ENCODE measurements around the gene UNC45A.

The UNC45A gene

GRCh38 chr15:90991587-90992285 is 56.7 kb downstream of the UNC45A start:
- Histone ChIP-seq H3K4me1 (peaks cover 0 to 12% (median 4%) of the 10 kb centered on the region in 4 donors), H3K4me3 (no peak overlapping the region), H3K36me3 (no peaks in the 10 kb centered on the region), H3K9me3 (no peaks in the 10 kb centered on the region), H3K27me3 (no peaks in the 10 kb centered on the region), H3K27ac (no peak overlapping the region)
- no peak for DNase-seq
- TF ChIP-seq, protein P1, sequence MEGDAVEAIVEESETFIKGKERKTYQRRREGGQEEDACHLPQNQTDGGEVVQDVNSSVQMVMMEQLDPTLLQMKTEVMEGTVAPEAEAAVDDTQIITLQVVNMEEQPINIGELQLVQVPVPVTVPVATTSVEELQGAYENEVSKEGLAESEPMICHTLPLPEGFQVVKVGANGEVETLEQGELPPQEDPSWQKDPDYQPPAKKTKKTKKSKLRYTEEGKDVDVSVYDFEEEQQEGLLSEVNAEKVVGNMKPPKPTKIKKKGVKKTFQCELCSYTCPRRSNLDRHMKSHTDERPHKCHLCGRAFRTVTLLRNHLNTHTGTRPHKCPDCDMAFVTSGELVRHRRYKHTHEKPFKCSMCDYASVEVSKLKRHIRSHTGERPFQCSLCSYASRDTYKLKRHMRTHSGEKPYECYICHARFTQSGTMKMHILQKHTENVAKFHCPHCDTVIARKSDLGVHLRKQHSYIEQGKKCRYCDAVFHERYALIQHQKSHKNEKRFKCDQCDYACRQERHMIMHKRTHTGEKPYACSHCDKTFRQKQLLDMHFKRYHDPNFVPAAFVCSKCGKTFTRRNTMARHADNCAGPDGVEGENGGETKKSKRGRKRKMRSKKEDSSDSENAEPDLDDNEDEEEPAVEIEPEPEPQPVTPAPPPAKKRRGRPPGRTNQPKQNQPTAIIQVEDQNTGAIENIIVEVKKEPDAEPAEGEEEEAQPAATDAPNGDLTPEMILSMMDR (IDR thresholded peaks at IDR 0.05): no peak
- intact Hi-C loops (cut with DNase I; ENCODE audit: low total_unique reads): loop anchor here (5.0 kb wide), 1 partner anchor 34 kb away; no protein-coding TSS in a partner anchor

DNA sequence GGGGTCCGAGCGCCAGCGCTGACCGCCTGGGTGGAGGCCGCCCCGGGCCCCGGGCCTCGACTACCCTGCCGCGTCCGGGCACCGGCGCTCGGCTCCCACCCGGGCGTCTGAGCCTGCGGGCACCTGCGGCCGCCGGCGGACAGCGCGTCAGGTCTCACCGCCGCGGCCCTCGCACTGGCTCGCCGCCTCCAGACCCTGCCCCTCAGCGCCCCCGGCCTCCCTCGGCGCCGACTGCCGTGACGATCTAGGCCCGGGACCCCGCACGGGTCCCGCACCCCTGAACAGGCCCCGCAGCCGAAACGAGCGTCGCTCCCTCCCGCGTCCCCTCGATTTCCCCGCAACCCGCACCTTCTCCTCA is 59.0 kb downstream of the UNC45A start:
- H3K4me3 ChIP-seq: peak overlapping the region; percentile 76 to 88
- peak in 1 of 2 donors; percentile 65 for DNase-seq

DNA sequence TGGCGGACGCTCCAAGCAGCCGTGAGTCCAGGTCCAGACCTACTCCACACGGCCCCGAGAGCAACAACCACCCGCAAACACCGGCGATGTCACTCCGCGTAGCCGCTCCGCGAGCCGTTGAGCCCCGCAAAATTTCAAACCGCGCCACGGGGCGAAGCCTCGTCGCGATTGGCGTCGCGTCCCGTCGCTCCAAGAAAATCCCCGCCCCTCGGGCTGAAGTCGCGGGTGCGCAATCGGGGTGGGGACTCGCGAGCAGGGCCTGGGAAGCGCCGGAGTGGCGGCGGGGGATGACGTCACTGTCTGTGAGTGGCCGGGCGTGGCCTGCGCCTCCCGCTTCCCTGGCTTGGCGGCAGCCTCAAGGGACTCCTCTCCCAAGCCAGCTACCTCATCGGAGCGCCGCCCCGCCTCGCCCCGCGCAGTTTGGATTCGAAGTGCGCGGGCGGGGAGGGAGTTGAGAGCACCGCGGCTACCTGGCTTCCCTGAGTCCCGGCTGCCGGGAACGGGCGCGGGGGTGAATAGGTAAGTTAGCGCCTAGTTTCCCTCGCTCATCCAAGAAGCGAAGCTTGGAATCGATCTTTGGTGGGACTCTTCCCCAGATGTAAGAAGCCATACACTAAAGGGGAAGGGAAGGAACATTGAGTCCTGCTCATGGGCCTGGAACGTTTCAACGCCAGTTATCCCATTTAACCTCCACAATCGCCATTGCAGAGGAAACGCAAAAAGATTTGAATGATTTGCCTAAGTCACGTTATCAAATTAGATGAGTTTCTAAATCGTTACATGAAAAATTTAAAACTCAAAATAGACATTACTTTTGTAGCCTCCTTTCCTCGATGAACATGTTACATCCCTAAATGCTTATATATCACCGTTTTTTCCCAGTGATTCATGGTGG is 59.6 kb downstream of the UNC45A start, which contains the start of gene PRC1:
TSS of gene PRC1 (minus strand) at position 119 of the 895 bp plus-strand sequence. CDS start at position 1, 118 bp downstream.
- Histone ChIP-seq H3K9me3 (no peaks in the 10 kb centered on the region), H3K27ac (peak within 1 kb of the TSS; percentile 84 to 85), H3K36me3 (peaks cover 7 to 21% (median 8%) of the 10 kb centered on the region in 3 donors), H3K4me1 (peaks cover 0 to 12% (median 4%) of the 10 kb centered on the region in 4 donors), H3K4me3 (peak within 1 kb of the TSS; percentile 76 to 88), H3K27me3 (no peaks in the 10 kb centered on the region)
- intact Hi-C loops (cut with DNase I; ENCODE audit: low total_unique reads): loop anchor here (5.0 kb wide), 1 partner anchor 37 kb away; no protein-coding TSS in a partner anchor
- TF ChIP-seq, protein P1 (IDR thresholded peaks at IDR 0.05): no peak
- DNase-seq: peak; percentile 98 to 99

More for the DNA sequence above, 59.0 kb downstream of the UNC45A start:
- TF ChIP-seq, protein P1 (IDR thresholded peaks at IDR 0.05): no peak
- intact Hi-C loops (cut with DNase I; ENCODE audit: low total_unique reads): loop anchor here (5.0 kb wide), 1 partner anchor 37 kb away; no protein-coding TSS in a partner anchor
- no peaks in the 10 kb centered on the region for H3K9me3 ChIP-seq
- peaks cover 2 to 15% (median 3%) of the 10 kb centered on the region in 3 donors for H3K36me3 ChIP-seq
- no peaks in the 10 kb centered on the region for H3K27me3 ChIP-seq
- peaks cover 0 to 12% (median 4%) of the 10 kb centered on the region in 4 donors for H3K4me1 ChIP-seq
- H3K27ac ChIP-seq: peak overlapping the region; percentile 84 to 85

DNA sequence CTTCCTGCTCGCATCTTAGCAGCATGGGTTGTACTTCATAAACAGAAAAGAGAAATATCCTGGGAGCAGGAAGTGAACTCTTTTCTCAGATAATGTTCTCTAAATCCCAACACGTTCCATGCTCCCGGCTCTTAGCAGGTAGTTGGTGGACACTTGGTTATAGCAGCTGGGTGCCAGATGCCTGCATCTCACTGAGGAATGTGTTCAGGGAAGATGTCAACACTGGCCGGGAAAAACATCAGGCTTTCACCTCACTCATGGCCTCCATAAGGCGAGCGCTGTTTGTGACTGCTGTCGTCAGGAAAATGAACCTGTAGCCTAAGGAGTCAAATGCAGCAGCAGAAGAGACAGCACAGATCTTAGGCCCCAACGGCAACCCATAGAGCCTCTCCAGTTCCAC is 63.7 kb downstream of the UNC45A start:
- intact Hi-C loops (cut with DNase I; ENCODE audit: low total_unique reads): no loop called here
- Histone ChIP-seq H3K27me3 (no peaks in the 10 kb centered on the region), H3K36me3 (peaks cover 45 to 62% (median 47%) of the 10 kb centered on the region in 3 donors), H3K27ac (no peak overlapping the region), H3K4me1 (peaks cover 0 to 4% (median under 1%) of the 10 kb centered on the region in 4 donors), H3K9me3 (no peaks in the 10 kb centered on the region), H3K4me3 (no peak overlapping the region)
- TF ChIP-seq, protein P1 (IDR thresholded peaks at IDR 0.05): no peak
- DNase-seq: no peak

DNA sequence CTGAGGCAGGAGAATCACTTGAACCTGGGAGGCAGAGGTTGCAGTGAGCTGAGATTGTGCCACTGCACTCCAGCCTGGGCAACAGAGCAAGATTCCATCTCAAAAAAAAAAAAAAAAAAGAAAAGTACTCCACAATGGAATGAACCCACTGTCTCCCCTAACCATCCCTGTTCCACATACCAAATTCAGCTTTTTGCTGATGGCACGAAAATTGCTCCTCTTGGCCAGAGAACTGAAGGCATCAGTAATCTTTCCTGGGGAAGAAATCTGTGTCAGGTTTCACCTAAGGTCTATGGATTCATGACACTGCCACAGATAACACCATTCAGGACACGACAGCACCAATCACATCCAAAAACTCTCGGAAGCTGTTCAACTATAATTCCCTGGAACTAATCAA is 66.1 kb downstream of the UNC45A start:
- Histone ChIP-seq H3K36me3 (peaks cover 63 to 87% (median 71%) of the 10 kb centered on the region in 3 donors), H3K27ac (no peak overlapping the region), H3K27me3 (no peaks in the 10 kb centered on the region), H3K9me3 (no peaks in the 10 kb centered on the region), H3K4me3 (no peak overlapping the region), H3K4me1 (no peaks in the 10 kb centered on the region)
- TF ChIP-seq, protein P1 (IDR thresholded peaks at IDR 0.05): no peak
- intact Hi-C loops (cut with DNase I; ENCODE audit: low total_unique reads): no loop called here
- DNase-seq: no peak

Measured in tibial artery (tissue), 4 donors.